ENCODE measurements around the gene KIF3C.

GRCh38 chr2:25955869-25956535 is 26.3 kb downstream of the KIF3C start:
- no peak for TF ChIP-seq YY1 (IDR thresholded peaks at IDR 0.05; ENCODE audit: insufficient read depth, insufficient read length)
- TF ChIP-seq ZNF274 (IDR thresholded peaks at IDR 0.05; ENCODE audit: low read depth, low read length) = no peak

All from NT2/D1 (cell line).